Endothelial cell of umbilical vein (primary cell): ENCODE data around the gene TXNL4B.

ENCODE experiments used
- CTCF ChIP-seq, 2 donors: IDR thresholded peaks; 1 replicate in 1 of 2; 2 replicates in 1 of 2; pipeline ENCODE4 v1.5.1; 2011; ENCODE audit warnings: low read length in 2 of 2, mild to moderate bottlenecking in 2 of 2, moderate library complexity in 2 of 2, control low read depth in 1 of 2, inconsistent platforms in 1 of 2, low read depth in 1 of 2; ENCODE audit not compliant: insufficient read depth in 1 of 2; ENCODE audit errors: extremely low read depth in 1 of 2
- EZH2 ChIP-seq: IDR thresholded peaks from 2 replicates; pipeline ENCODE4 v1.6.1; 2012; ENCODE audit warnings: borderline replicate concordance, low read depth, mild to moderate bottlenecking, moderate library complexity, low read length, inconsistent platforms; ENCODE audit not compliant: severe bottlenecking
- FOS ChIP-seq: IDR thresholded peaks from 2 replicates; pipeline ENCODE4 v1.6.1; 2011; ENCODE audit warnings: mild to moderate bottlenecking, low read length, moderate library complexity, borderline replicate concordance; ENCODE audit not compliant: insufficient read depth
- GATA2 ChIP-seq: IDR thresholded peaks from 2 replicates; pipeline ENCODE4 v1.7.0; 2011; ENCODE audit warnings: low read depth, mild to moderate bottlenecking, moderate library complexity, mixed read lengths, low read length; ENCODE audit not compliant: insufficient read length, insufficient read depth
- JUN ChIP-seq: IDR thresholded peaks from 2 replicates; pipeline ENCODE4 v1.6.1; 2011; ENCODE audit warnings: borderline replicate concordance, low read depth; ENCODE audit not compliant: insufficient read length, insufficient read depth
- MYC ChIP-seq: IDR thresholded peaks from one replicate; pipeline ENCODE4 v1.6.1; 2011; ENCODE audit warnings: mild to moderate bottlenecking, low read depth, low read length
- POLR2A ChIP-seq: IDR thresholded peaks from 2 replicates; pipeline ENCODE4 v1.6.1; 2012; ENCODE audit warnings: low read depth, mild to moderate bottlenecking, control low read depth, low read length
- POLR2AphosphoS5 ChIP-seq: IDR thresholded peaks from 2 replicates; pipeline ENCODE4 v1.6.1; 2012; ENCODE audit warnings: low read depth, mild to moderate bottlenecking, control low read depth, low read length, moderate library complexity; ENCODE audit not compliant: insufficient read depth
- TF ChIP-seq, protein P1 (sequence below): IDR thresholded peaks from 2 replicates; pipeline ENCODE4 v1.6.1; 2011; ENCODE audit not compliant: insufficient read depth, insufficient read length

DNA sequence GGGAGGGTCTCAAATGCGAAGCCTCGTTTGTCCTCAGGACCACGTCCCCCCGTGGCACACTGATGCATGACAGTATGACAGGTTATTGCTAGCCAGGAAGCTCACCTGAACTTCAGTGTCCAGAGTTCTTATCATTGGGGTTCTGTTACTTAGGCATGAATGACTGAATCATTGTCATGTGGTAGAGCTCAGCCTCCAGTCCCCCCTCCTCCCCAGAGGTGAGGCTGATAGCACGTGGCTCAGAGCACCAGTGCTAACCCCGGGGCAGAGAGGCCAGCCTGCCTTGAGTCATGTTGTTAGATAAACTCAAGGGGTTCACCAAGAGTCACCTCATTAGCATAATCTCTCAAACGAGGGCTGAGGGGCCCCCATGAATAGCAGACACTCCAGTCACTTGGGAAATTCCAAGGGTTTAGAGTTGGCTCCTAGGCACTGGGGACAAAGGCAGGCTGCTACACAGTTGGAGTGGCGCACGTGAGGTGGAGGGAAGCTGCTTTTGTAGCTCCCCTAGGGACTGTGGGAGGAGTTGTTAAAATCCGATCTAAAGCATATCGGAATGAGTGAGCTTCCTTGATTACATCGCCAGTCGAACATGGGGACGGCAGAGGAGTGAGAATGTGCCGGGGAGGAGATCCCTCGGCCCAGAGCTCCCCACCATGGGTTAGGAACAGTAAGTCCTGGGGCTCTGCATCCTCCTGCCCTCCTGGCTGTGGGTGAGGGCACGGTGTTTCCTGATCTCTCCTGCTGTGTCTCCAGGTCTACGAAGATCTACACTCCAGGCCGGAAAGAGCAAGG, 18.4 kb upstream of the TXNL4B start:
- no peak for TF ChIP-seq POLR2A
- TF ChIP-seq, protein P1, sequence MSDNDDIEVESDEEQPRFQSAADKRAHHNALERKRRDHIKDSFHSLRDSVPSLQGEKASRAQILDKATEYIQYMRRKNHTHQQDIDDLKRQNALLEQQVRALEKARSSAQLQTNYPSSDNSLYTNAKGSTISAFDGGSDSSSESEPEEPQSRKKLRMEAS, result no peak
- no peak for TF ChIP-seq EZH2
- no peak for TF ChIP-seq CTCF (IDR thresholded peaks at IDR 0.05; ENCODE audit: extremely low read depth in 1 of 2, insufficient read depth in 1 of 2, low read depth in 1 of 2, low read length in 2 of 2)
- no peak for TF ChIP-seq POLR2AphosphoS5
- no peak for TF ChIP-seq JUN
- TF ChIP-seq GATA2, result no peak
- TF ChIP-seq FOS, result no peak
- no peak for TF ChIP-seq MYC
